Body of pancreas (tissue), 4 donors: ENCODE results near the gene ULBP1. TPM values are rescaled to one million over a fixed set of nuclear protein-coding genes. Genes with fewer than 3 reads are reported as not detected.
"Not testable (repeated sequence)": the region's sequence is repeated elsewhere in the genome, so short reads cannot be mapped to it uniquely, and the experiment has no call there.

Experiments
- ATAC-seq: fragments of 150-250 bp; one replicate; pipeline ENCODE4 v1.9.1; 2016
- DNase-seq, 4 donors: peaks; one replicate each; pipeline ENCODE4 v3.0.0-alpha.2; 2019
- H3K27ac ChIP-seq, 4 donors: fragments of 200-600 bp; sonication (generic); 1 replicate in 3 of 4; 2 replicates in 1 of 4; pipeline versions ENCODE4 v1.5.1 to v1.6.1; 2016 to 2019; ENCODE audit warnings: mild to moderate bottlenecking in 1 of 4, mixed read lengths in 1 of 4, moderate library complexity in 1 of 4
- H3K27me3 ChIP-seq, 2 donors: fragments of 200-600 bp; sonication (generic); one replicate each; pipeline ENCODE4 v1.6.0; 2016; ENCODE audit warnings: mild to moderate bottlenecking in 1 of 2
- H3K36me3 ChIP-seq, 2 donors: fragments of 200-600 bp; sonication (generic); replicated peaks in 1 of 2; 2 replicates each; pipeline ENCODE4 v1.5.1; 2016; ENCODE audit warnings: low read depth in 2 of 2; ENCODE audit not compliant: insufficient read depth in 1 of 2
- H3K4me1 ChIP-seq: fragments of 200-600 bp; sonication (generic); one replicate; pipeline ENCODE4 v1.6.0; 2016
- H3K4me3 ChIP-seq, 2 donors: fragments of 200-600 bp; sonication (generic); 1 replicate in 1 of 2; 2 replicates in 1 of 2; pipeline ENCODE4 v1.5.1; 2016 to 2019
- H3K9me3 ChIP-seq, 3 donors: fragments of 200-600 bp; sonication (generic); 1 replicate in 2 of 3; 2 replicates in 1 of 3; pipeline ENCODE4 v1.5.1; 2016
- CTCF ChIP-seq, 7 experiments: fragments of 450-650 bp in 4 of 7; fragments of 200-600 bp in 3 of 7; sonication (generic) in 3 of 7; IDR thresholded peaks; one replicate each; pipeline ENCODE4 v1.5.1; 2016 to 2019; ENCODE audit warnings: antibody characterized with exemption in 7 of 7
- POLR2A ChIP-seq, 3 donors: fragments of 450-650 bp; IDR thresholded peaks; one replicate each; pipeline ENCODE4 v1.6.1; 2016; ENCODE audit warnings: antibody characterized with exemption in 3 of 3, mild to moderate bottlenecking in 2 of 3
- WGBS, 2 donors: methylation state at CpG; one replicate each; pipeline ENCODE4 v1.1.5; 2017; 5-methylcytosine and 5-hydroxymethylcytosine counted together
- intact Hi-C: fragments of 100-400 bp; cut with DNase I; formaldehyde crosslinking; loops from one replicate; pipeline ENCODE4 v1.15.1; 2023
- total RNA-seq, 2 donors: library from RNA; depleted of rRNA; stranded (reverse); fragments of >200 nt; gene quantifications; one replicate each; pipeline ENCODE4 v1.1.0, GENCODE V29; 2016

ULBP1 gene
- total RNA-seq, 2 donors from 2014 or later = not detected

- intact Hi-C loops = no loop called here
Measured at GRCh38 chr6:149999636-150000035, 35.9 kb downstream of the ULBP1 start.

GRCh38 chr6:150001295-150002008 lies 37.7 kb downstream of the ULBP1 start:
- Histone ChIP-seq H3K4me1 (peaks cover 13% of the 10 kb centered on the region), H3K27me3 (no peaks in the 10 kb centered on the region), H3K9me3 (no peaks in the 10 kb centered on the region), H3K36me3 (no peaks in the 10 kb centered on the region), H3K4me3 (no peak overlapping the region), H3K27ac (no peak overlapping the region)
- ATAC-seq (no peak), DNase-seq (no peak)
- WGBS, 2 donors = 65 to 79% methylated on average over 3 of the region's 3 CpGs
- intact Hi-C loops = no loop called here
- TF ChIP-seq POLR2A (IDR thresholded peaks at IDR 0.05) (no peak), CTCF (IDR thresholded peaks at IDR 0.05) (no peak)

More at GRCh38 chr6:149999636-150000035, 35.9 kb downstream of the ULBP1 start:
- no peak for TF ChIP-seq CTCF (IDR thresholded peaks at IDR 0.05)
- TF ChIP-seq POLR2A (IDR thresholded peaks at IDR 0.05) = no peak
- ATAC-seq = no peak
- WGBS, 2 donors = 62 to 63% methylated on average over 2 of the region's 2 CpGs
- no peak for DNase-seq
- Histone ChIP-seq H3K27ac (no peak overlapping the region), H3K4me1 (peaks cover 6% of the 10 kb centered on the region), H3K4me3 (no peak overlapping the region), H3K27me3 (no peaks in the 10 kb centered on the region), H3K36me3 (no peaks in the 10 kb centered on the region), H3K9me3 (no peaks in the 10 kb centered on the region)

- Histone ChIP-seq H3K9me3 (no peaks in the 10 kb centered on the region), H3K4me3 (no peak overlapping the region), H3K36me3 (no peaks in the 10 kb centered on the region), H3K4me1 (peaks cover 13% of the 10 kb centered on the region), H3K27me3 (no peaks in the 10 kb centered on the region), H3K27ac (no peak overlapping the region)
- no peak for ATAC-seq
- TF ChIP-seq POLR2A (IDR thresholded peaks at IDR 0.05) = no peak
- no peak for TF ChIP-seq CTCF (IDR thresholded peaks at IDR 0.05)
- WGBS, 2 donors = 97% methylated on average over 2 of the region's 2 CpGs; no CpG with 5 or more reads in 1 of the 2 donors
- no peak for DNase-seq
- intact Hi-C loops = no loop called here
Measured at GRCh38 chr6:150002710-150003109, 39.0 kb downstream of the ULBP1 start.

GRCh38 chr6:150003599-150003998 lies 39.9 kb downstream of the ULBP1 start:
- H3K9me3 ChIP-seq, DNase-seq, H3K27ac ChIP-seq, intact Hi-C loops, H3K27me3 ChIP-seq, H3K4me3 ChIP-seq, ATAC-seq, H3K36me3 ChIP-seq: not testable (repeated sequence)
- 81 to 100% methylated on average over 1 to 3 of the region's 3 CpGs for WGBS, 2 donors
- peaks cover 13% of the 10 kb centered on the region for H3K4me1 ChIP-seq

GRCh38 chr6:150004101-150004782 lies 40.5 kb downstream of the ULBP1 start:
- Histone ChIP-seq H3K9me3 (no peaks in the 10 kb centered on the region), H3K4me1 (peaks cover 13% of the 10 kb centered on the region)
- intact Hi-C loops = no loop called here

More at GRCh38 chr6:150004101-150004782, 40.5 kb downstream of the ULBP1 start:
- TF ChIP-seq CTCF (IDR thresholded peaks at IDR 0.05) (no peak), POLR2A (IDR thresholded peaks at IDR 0.05) (no peak)
- Histone ChIP-seq H3K27me3 (no peaks in the 10 kb centered on the region), H3K4me3 (peak overlapping the region in 1 of 2 donors; percentile 30), H3K36me3 (no peaks in the 10 kb centered on the region), H3K27ac (no peak overlapping the region)
- DNase-seq (no peak), ATAC-seq (no peak)
- WGBS, 2 donors = 41 to 44% methylated on average over 14 of the region's 14 CpGs
